Activated naive CD4-positive, alpha-beta T cell (primary cell): ENCODE data around the gene ACACA.

Experiments
- DNase-seq, 4 experiments: peaks; one replicate each; lab custom pipeline; 2025; lab: John Stamatoyannopoulos, UW

The ACACA gene

DNA sequence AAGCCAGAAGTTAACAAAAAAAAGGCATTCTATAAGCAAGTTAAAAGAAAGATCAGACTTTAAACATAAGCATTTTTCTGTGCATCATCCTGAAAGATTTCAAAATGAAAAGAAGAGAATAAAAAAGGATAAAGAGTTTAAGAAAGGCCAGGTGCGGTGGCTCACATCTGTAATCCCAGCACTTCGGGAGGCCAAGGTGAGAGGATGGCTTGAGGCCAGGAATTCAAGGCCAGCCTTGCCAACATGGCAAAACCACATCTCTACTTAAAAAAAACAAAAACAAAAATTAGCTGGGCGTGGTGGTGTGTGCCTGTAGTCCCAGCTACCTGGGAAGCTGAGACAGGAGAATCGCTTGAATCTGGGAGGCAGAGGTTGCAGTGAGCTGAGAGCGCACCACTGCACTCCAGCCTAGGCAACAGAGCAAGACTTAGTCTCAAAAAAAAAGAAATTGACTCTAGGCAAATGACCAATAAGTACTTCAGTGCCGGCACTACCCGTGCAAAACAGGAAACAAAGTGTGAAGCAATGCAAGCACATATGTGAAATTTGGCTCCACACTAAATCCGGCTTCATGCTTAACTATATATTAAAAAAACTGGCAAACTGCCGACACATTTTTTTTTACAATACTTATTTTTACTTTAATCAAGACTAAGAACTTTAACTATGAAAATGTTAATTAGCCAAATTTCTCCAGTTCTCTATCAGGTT, 114.1 kb downstream of the ACACA start:
- no peak for DNase-seq

DNA sequence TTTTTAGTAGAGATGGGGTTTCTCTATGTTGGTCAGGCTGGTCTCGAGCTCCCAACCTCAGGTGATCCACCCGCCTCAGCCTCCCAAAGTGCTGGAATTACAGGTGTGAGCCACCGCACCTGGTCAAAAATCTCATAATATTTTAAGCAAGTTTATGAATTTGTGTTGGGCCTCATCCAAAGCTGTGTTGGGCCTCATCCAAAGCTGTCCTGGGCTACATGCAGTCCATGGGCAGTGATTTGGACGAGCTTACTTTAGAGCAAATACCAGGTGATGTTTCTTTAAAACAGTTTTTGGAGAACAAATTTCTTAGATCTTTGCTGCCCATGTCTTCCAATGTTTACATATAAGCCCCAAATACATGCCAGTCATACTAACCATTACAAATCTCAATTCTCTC, 115.3 kb downstream of the ACACA start:
- DNase-seq: no peak

DNA sequence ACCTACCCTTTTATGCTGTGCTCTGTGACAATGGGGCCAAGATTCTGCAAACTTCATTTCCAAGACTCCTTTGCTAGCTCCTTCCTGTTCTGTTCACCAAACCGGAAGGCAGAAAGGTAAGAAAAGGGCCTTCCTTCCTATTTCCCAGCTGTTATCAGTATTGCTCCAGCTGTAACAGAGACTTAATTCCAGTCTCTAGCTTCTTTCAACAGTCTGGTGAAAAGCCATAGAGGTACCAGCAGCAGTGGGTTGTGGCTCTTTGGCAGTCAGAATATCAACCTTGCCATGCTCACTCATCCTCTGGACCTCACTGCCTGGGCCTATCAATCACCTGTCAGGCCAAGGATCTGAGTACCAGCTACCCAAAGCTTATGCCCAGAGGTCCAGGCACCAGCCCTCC, 120.2 kb downstream of the ACACA start:
- no peak for DNase-seq

DNA sequence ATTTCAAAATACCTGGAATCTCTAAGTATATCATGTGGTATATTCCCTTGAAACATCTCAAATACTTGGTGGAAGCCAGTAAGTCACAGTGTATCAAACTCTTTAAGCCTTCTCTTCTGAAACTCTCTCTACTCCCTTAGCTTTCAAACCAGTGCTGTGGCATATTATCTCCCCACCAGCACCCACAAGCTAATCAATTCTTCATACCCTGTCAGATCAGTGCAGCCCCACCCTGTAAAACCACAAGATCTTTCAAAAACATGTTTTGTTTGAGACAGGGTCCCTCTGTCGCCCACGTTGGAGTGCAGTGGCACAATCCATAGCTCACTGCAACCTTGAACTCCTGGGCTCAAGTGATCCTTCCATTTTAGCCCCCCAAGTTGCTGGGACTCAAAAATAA, 122.4 kb downstream of the ACACA start:
- DNase-seq: no peak

DNA sequence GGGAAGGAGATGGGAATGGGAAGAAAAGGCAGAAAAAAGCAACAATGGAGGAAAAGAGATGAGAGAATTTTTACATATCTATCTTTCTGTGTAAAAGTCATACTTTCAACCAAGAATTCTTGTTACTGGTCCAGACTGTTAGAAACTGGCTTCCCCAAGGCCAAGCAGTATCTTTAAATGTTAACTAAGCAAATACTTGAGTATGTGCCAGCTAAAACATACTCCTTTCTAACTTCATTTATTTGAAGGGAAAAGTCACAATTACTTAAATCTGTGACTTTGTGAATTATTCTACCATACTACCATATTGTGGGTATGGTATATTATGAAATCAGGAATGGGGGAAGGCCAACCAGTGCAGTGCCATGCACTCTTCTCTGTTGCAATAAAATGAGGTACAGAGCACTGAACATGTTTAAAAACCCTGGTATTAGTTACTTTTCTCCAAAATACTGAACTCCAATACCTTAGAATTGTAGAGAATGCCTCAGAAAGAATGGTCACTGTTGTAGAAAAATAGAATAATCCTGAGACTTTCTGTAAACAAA, 123.1 kb downstream of the ACACA start:
- DNase-seq: no peak

DNA sequence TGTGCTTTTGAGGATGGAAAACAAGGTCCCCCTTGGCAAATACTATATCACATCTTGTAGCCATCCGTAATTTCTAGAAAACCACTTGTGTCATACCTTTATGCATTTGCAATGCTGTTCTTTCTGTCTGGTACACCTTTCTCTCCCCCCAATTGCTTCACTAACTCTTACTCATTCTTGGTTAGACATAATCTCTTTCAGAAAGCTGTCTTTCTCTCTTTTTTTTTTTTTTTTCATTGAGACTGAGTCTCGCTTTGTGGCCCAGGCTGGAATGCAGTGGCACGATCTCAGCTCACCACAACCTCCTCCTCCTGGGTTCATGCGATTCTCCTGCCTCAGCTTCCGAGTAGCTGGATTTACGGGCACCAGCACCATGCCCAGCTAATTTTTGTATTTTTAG, 125.8 kb downstream of the ACACA start:
- no peak for DNase-seq

DNA sequence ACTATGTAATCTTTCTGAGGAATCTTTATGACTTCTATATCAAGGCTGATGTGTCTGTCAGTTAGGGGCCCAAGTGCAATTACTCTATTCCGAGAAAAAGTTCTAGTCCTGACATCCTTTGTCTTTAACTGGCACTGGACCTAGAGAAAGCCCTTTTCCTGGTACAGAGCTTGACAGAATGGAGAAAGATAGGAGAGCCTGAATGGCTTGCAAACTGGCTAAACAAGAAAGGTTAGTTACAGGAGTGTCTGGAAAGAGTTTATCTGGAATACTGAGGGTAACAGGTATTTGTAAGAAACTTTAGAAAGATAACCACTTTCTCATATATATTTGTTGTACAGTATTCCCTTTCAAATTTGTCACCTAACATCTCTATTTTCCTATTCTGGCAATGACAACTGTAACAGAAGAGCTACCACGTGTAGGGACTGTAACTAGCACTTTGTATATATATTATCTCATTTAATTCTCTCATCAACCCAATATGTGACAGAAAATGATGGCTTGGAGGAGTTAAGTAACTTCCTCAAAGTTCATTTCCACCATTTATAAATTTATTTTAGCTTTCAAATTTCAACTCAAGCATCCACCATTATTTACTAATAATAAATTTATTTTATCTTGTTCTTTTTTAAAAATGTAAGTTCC, 128.3 kb downstream of the ACACA start:
- DNase-seq: no peak

DNA sequence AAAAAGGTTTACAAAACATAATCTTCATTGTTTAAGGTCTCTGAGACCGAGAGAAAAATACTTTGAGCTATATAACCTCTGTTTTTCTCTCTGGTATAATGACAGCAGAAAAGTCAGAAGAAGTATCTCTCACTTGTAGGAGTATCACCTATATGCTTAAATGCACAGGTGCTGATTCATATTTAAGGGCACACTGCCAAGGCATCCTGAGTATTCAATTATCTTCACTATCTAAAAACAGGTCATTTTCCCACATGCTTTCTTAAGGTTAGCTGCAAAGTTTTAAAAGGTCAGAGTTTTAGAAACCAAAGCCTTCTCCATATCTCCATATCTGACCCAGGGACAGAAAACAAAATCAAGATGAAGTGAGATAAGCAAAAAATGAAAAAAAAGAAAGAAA, 130.2 kb downstream of the ACACA start:
- DNase-seq: no peak

DNA sequence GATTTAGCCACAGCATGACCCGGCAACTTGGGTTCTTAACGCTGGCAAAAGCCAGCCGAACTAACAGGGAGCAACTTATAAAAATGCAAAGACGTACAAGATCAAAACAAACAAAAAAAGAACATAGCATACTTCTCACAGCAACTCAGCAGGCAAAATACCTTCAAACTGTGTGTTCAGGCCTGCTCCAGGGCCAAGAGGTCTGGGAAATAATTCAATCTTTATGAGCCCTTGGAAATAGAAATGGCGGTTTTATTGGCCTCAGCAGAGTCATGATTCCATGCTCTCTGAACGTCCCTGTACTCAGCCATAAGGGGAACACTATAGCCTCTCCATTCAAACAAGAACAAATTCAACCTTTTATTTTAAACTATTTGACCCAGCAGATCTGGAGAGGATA, 132.2 kb downstream of the ACACA start:
- no peak for DNase-seq

DNA sequence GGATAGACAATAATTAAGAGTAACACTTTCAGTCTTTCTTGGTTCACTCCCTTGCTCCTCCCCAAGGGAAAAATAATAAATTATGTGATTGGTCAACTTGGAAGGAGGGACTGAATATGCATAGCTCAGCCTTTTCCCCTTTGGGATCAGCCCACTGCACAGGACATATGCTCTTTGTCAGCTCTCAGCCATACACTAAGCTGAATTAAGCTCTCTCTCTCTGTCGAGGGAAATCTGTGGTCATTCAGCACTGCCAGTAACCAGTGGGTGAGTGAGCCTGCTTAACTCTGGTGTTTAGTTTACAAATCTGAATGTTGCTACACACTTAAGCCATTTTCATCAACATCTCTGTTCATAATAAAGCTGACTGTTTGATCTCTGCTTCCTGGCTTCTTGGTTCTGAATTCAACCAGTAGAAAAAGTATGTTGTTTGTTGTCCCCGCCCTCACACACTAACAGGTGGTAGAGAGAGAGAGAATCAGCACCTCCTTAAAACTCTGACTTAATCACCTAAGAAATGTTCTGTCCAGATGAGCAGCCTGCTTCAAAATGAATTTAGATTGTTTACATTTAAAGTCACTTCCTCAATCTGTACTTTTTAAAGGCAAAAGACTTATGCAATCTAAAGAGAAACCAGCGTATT, 133.1 kb downstream of the ACACA start:
- DNase-seq: no peak

DNA sequence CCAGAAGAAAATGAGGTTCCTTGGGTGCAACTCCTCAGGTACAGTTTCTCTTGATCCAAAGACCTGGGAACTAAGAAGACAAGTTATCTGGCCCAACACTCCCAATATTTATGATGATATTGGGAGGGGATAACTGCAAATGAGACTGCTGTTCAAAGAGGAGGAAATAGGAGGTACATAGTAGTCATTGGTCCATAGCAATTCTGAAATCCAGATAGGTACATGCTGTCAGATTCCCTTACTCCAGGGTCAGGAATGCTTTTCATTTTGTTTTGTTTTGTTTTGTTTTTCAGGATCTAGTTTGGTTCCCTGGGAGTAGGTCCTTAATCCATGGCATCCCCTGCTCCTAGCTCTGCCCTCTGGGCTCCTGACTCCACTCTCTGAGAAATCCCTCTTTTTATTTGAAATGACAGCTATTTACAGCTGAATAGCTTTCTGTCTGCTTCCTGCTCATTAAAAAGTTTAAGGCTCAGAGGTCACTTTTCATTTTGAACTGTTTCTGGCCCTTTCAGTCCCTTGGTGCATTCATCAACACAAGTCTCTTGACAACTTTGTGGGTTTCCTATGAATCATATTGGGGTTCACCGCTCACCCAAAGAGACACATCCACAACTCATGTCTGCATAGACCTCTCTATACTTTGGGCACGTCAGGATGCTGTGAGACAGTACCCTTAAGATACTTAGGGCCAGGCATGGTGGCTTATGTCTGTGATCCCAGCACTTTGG, 141.0 kb downstream of the ACACA start:
- no peak for DNase-seq

DNA sequence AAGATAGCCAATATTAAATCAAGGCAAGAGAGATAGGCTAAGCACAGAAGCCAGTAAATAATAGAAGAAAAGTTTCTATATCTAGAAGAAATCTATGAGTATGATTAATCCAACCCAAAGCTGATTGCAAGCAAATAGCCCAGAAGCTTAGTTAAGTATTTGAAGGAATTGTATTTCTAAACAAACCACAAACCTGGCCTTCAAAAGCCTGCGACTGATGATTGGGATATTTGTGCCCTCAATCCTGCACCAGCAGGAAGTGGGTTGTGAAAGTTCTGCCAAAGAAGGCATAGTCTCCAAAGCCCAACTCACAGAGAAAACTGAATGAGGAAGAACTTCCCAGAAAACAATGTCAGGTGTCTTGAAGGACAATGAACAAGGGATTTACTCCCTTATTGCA, 145.3 kb downstream of the ACACA start:
- DNase-seq: no peak

DNA sequence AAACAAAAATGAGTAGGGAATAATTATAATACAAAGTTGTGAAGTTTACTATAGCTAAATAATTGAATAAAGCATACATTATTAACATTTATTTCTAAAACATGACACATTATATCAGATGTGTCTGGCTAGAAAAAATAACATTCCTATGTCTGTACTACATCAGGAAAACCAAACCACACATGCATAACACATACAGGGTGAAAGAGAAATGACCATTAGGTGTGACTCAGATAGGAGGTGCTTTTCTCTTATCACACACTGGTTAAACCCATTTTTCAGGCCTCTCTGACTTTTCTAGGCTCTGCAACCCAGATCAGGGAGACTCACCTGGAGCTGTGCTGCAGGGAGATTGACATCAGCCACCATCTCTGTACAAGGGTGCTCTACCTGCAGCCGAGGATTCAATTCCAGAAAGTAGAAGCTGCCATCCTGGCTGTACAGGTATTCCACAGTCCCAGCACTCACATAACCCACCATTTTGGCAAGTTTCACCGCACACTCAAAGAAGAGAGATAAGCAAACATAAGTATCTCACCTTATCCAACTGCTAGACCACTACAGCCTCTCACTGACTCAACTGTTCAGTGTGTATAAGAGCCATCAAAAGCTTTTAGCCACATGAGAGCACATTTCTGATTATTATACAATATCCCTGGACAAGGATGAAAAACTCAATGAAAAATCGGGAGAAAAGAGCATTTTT, 147.5 kb downstream of the ACACA start:
- DNase-seq: no peak

DNA sequence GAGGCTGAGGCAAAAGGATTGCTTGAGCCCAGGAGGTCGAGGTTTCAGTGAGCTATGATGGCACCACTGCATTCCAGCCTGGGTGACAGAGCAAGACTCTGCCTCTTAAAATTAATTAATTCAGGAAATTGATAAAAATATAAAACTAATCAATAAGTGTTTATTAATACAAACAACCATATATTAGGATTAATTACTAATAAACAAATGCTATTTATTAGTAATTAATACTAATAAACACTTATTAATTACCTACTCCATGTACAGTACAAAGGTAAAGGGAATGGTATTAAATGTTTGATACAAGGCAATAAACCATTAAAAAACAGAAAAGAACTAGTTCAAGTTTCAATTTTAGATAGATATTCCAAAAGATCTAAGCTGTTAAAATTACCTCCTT, 150.0 kb downstream of the ACACA start:
- DNase-seq: no peak

DNA sequence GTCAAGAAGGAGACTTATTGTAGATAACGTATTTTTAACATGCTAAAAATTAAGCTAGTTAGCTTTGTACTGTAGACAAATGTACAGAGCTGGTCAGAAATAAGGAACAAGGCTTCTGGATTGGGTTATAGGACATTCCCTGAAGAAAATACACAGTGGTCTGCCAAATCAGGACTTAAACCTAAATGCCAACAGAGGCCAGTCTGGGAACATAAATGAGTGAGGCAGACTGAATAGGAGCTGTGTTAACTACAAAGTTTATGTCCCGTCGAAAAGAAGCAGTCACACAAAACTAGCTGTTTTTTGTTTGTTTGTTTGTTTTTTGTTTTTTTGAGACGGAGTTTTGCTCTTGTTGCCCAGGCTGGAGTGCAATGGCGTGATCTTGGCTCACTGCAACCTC, 151.2 kb downstream of the ACACA start:
- no peak for DNase-seq

DNA sequence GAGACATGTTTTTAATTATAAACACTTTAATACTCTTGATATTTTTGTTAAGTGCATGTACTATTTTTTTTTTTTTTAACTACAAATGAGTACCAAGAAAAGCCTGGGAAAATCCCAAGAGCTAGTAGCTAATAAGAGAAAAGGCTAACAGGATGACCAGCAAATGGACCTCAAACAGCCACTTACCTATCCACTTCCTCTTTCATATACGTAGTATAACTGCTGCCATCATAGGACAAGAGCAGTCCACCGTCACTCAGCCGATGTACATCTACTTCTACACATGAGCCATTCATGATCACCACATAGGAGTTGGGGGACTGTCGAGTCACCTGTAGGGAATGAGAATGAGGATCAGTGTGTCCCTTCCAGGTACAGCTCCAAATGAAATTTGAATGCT, 158.8 kb downstream of the ACACA start:
- no peak for DNase-seq

DNA sequence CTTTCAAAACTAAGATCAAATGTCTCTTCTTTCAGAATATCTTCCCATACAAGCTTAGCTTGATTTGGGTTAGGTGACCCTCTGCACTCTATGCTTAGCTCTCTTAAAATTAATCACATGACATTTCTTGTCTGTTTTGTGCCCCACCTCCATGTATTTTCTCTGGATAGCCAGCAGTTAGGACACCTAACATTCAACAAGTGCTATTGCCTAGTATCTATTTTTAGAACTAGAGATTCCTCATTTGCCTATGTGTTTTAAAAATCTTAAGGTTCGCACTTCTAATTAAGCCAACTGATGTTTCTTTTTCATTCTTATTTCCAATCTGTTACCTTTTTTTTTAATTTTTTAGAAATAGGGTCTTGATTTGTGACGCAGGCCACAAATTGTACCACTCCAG, 160.6 kb downstream of the ACACA start:
- no peak for DNase-seq

DNA sequence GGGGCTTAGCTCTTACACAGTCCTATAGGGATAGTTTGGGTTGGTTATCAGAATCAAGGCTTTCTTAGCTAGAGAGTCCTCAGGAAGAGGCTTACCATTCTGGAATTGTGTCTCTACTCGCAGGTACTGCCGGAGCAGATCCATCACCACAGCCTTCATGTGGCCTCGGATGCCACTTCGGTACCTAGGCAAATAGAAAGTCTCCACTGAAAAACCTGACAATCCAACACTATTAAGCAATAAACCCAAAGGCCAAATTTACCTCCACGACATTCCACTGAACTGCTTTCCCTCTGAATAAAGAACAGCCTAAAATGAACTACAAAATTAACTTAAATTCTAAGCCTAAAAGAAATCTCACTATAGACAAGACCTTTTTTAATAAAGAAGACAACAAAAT, 166.3 kb downstream of the ACACA start:
- DNase-seq: no peak

DNA sequence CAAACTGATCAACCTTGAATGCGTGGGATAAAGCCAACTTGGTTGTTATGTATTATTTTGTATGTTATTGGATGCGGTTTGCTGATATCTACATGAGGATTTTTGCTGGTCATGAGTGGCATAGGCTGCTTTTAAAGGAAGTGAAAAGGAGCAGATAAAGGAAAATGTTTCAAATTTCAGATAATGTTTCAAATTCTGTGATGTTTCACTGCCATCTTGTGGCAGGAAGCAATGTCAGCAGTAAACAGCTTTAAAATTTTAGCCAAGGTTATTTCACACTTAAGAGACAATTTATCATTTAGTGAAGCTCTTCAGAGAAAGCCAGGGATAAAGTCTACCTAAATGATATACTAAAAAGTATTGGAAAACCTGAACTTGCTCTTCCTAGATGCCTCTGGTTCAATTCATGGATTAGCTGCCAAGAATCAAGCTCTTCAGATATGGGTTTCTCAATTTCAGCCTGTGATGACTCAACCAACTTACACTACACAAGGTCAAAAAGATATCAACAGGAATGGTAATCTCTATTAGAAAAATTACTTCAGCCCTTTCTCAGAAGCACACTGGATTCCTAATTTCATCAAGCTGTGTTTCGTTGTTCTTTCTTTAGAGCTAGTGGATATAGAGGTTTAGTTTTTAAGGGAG, 166.8 kb downstream of the ACACA start:
- no peak for DNase-seq

DNA sequence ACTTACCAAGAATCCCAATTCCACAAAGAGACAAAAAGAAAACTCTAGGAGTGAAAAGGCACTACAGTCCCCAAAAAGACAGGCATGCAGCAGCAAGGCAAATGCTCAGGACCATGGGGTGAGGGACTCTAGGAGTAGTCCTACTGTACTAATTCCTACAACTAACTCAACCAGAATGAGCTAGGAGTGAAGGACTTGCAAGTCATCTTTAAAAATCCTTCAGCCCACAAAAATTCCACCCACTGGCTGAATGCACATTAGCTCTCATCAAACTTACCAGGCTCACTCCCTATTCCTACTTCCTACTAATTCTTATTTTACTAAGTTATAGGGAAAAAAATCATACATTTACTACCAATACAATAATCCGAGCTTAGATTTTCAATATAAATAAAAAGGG, 172.5 kb downstream of the ACACA start:
- no peak for DNase-seq

DNA sequence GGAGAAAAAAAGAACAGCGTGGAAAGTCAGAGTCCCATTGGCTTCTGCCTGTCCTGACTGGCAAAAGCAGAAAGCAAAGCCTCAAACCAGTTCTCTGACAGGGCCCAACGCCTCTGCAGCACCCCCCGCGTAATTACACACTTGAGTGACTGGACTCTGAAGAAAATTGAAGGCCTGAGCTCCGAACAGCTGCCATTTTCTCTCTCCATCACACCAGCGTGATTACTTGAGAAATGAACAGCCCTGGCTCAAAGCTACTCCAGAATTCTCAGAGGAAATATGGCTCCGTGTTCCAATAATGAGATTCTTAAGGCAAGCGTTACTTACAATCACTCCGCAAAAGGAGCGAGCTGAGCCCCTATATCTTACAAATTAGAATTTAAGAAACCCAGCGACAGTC, 173.6 kb downstream of the ACACA start:
- no peak for DNase-seq

DNA sequence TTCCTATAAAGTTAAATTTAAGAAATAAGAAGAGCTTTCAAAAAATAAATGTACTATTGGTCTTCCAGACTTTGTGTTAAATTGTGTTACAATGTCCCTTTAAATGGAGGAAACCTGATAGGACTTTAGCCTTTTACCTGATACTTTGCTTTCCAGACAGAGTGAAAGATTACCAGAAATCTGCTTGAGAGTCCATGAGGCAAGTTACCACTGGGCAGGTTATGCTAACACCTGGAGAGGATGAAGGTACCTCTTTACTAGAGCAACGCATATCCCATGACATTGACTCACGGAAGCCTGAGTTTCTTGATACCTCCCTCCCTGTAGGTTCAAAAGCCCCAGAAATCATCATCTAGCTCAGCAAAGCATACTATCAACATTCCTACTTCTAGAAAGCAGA, 174.7 kb downstream of the ACACA start:
- no peak for DNase-seq
